ENCODE data around the gene KAZN.

The KAZN gene

DNA sequence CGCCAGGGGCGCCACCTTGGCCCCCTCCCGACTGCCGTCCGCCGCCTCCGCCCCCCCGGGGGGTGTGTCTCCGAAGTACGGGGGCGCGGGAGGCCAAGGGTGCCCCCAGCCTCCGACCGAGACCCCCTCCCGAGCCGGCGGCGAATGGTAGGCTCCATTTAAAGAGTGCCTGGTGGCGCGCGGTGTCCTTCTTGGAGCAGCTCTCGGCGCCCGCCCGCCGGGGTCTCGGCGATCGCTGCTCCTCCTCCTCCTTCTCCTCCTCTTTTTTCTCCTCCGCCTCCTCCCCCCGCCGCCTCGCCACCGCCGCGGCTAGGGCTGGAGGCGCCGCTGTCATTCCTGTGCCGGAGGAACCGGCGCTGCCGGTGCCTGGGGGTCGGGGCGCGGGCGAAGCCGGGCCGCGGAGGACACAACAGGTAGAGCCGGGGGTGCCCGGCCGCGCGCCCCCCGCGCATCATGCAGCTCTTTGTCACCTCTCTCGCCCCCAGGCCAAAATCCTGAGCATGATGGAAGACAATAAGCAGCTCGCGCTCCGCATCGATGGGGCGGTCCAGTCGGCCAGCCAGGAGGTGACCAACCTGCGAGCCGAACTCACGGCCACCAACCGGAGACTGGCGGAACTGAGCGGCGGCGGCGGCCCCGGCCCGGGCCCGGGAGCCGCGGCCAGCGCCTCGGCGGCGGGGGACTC is at the start of gene KAZN:
TSS of gene KAZN (plus strand) at position 188 of the 685 bp plus-strand sequence.
- DNase-seq (ENCODE audit: low spot score) = peak; percentile 34
- no peak for TF ChIP-seq CTCF (IDR thresholded peaks at IDR 0.05; ENCODE audit: borderline replicate concordance, control extremely low read depth, extremely low read depth, insufficient read depth, missing control alignments)
- in situ Hi-C loops (cut with MboI; ENCODE audit: low sequenced_read_pairs, unreplicated experiment) = no loop called here

DNA sequence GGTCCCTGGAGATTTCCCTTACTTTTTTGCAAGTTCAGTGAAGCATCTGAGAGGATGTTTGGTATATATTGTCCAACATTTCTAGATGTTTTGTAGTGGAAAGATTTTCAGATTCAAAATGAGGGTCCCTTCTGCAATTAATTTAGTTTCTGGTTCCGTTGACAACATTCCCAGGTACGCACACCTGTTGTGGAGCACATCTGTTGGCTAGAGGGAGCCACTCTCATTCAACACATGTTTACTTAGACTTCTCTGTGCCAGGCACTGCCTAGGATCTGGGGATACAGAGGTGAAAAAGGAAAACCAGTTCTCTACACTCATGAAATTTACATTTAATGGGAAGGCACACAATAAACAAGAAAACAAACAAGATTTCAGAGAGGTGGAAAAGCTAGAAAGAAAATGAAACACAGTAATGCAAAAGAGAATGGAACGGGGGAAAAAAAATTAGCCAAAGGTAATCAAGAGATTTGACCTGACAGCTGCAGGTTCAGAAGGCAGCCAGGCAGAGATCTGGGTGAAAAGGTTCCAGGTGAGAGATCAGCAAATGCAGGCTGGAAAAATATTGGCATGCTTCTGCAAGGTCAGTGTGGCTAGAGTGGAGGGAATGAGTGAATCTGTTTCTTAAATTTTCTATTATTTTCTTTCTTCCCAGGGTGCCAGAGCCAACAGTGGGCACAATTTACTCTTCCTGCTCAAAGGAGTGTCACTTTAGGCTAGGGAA is 48.4 kb upstream of the KAZN start:
- DNase-seq (ENCODE audit: low spot score) = no peak
- in situ Hi-C loops (cut with MboI; ENCODE audit: low sequenced_read_pairs, unreplicated experiment) = loop anchor here (25.0 kb wide), 1 partner anchor 438 kb away; no protein-coding TSS in a partner anchor
- no peak for TF ChIP-seq CTCF (IDR thresholded peaks at IDR 0.05; ENCODE audit: borderline replicate concordance, control extremely low read depth, extremely low read depth, insufficient read depth, missing control alignments)

- in situ Hi-C loops (cut with MboI; ENCODE audit: low sequenced_read_pairs, unreplicated experiment) = loop anchor here (25.0 kb wide), 1 partner anchor 439 kb away; no protein-coding TSS in a partner anchor
Measured at GRCh38 chr1:14551386-14551785, 47.1 kb upstream of the KAZN start.

GRCh38 chr1:14552246-14552965 is 46.1 kb upstream of the KAZN start:
- in situ Hi-C loops (cut with MboI; ENCODE audit: low sequenced_read_pairs, unreplicated experiment) = loop anchor here (25.0 kb wide), 1 partner anchor 440 kb away; no protein-coding TSS in a partner anchor
- DNase-seq (ENCODE audit: low spot score) = no peak
- no peak for TF ChIP-seq CTCF (IDR thresholded peaks at IDR 0.05; ENCODE audit: borderline replicate concordance, control extremely low read depth, extremely low read depth, insufficient read depth, missing control alignments)

More at GRCh38 chr1:14551386-14551785, 47.1 kb upstream of the KAZN start:
- no peak for DNase-seq (ENCODE audit: low spot score)
- no peak for TF ChIP-seq CTCF (IDR thresholded peaks at IDR 0.05; ENCODE audit: borderline replicate concordance, control extremely low read depth, extremely low read depth, insufficient read depth, missing control alignments)

DNA sequence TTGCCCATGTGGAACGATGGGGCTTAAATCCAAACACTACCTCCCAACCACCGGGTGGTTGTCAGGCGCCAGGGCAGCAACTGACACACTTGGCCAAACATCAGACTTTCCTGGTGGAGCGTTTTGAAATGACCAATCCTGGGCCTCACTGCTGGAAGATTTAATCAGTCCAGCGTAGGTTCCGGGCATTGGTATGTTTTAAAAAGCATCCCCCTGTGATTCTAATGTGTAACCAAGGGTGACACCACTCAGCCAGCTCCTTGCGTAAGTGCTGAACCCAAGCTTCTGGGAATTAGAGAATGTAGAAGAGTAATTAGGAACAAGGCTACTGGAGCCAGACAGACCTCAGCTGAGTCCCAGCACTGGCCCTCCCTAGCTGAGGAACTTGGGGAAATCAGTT is 44.8 kb upstream of the KAZN start:
- TF ChIP-seq CTCF (IDR thresholded peaks at IDR 0.05; ENCODE audit: borderline replicate concordance, control extremely low read depth, extremely low read depth, insufficient read depth, missing control alignments) = no peak
- in situ Hi-C loops (cut with MboI; ENCODE audit: low sequenced_read_pairs, unreplicated experiment) = loop anchor here (25.0 kb wide), 1 partner anchor 441 kb away; no protein-coding TSS in a partner anchor
- DNase-seq (ENCODE audit: low spot score) = no peak

DNA sequence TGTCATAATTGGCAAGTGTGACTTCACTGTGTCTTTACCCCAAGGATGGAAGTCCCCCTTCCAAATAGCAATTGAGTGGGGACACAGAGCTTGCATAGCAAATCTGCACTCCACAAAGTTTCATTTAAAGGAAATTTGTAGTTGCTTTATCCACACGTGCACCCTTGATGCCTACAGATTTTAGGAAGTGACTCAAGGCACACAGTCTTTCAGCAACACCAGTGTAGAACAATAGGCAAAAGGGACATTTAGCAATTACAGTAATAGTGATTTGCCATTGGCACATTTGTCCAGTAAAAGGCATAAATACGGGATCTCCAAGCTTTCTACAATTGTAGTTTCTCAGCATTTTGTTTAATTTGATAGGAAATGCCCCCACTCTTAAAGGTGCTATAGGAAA is 43.4 kb upstream of the KAZN start:
- in situ Hi-C loops (cut with MboI; ENCODE audit: low sequenced_read_pairs, unreplicated experiment) = loop anchor here (25.0 kb wide), 1 partner anchor 443 kb away; no protein-coding TSS in a partner anchor
- TF ChIP-seq CTCF (IDR thresholded peaks at IDR 0.05; ENCODE audit: borderline replicate concordance, control extremely low read depth, extremely low read depth, insufficient read depth, missing control alignments) = no peak
- no peak for DNase-seq (ENCODE audit: low spot score)
